GM12878 (cell line): ENCODE results near the gene SNAP23. TPM values are rescaled to one million over a fixed set of nuclear protein-coding genes. Genes with fewer than 3 reads are reported as not detected.

Experiments
- BCL11A ChIP-seq: IDR thresholded peaks from 2 replicates; pipeline ENCODE4 v1.6.1; 2011; ENCODE audit warnings: low read depth, low read length
- CBFB ChIP-seq: IDR thresholded peaks from 2 replicates; pipeline ENCODE4 v1.6.1; 2016; ENCODE audit warnings: antibody characterized with exemption, low read depth
- CBX3 ChIP-seq: fragments of 200-600 bp; sonication (generic); IDR thresholded peaks from 2 replicates; pipeline ENCODE4 v1.6.1; 2016; ENCODE audit warnings: low read depth, borderline replicate concordance
- CTCF ChIP-seq, 3 experiments: IDR thresholded peaks in 2 of 3; conservative IDR thresholded peaks in 1 of 3; 2 replicates each; pipeline ENCODE4 v1.5.1; 2011; ENCODE audit warnings: low read depth in 3 of 3, low read length in 3 of 3, mild to moderate bottlenecking in 3 of 3, control low read depth in 2 of 3, moderate library complexity in 2 of 3, inconsistent platforms in 1 of 3, mixed read lengths in 1 of 3; ENCODE audit not compliant: control insufficient read depth in 2 of 3, insufficient read depth in 1 of 3; ENCODE audit errors: extremely low read depth in 1 of 3
- CUX1 ChIP-seq: IDR thresholded peaks from 2 replicates; pipeline ENCODE4 v1.6.1; 2012; ENCODE audit warnings: improper control_type of control experiment, low read depth, low read length; ENCODE audit not compliant: insufficient replicate concordance
- ESRRA ChIP-seq: IDR thresholded peaks from 2 replicates; pipeline ENCODE4 v1.6.1; 2012; ENCODE audit warnings: mild to moderate bottlenecking, low read length, improper control_type of control experiment
- FOS ChIP-seq: IDR thresholded peaks from 3 replicates; pipeline ENCODE4 v1.6.1; 2011; ENCODE audit warnings: borderline replicate concordance; ENCODE audit not compliant: insufficient read length; ENCODE audit errors: extremely low read depth
- FOXK2 ChIP-seq: fragments of 450-650 bp; IDR thresholded peaks from 2 replicates; pipeline ENCODE4 v1.6.1; 2017; ENCODE audit warnings: mild to moderate bottlenecking, moderate library complexity
- HDAC6 ChIP-seq: fragments of 200-600 bp; sonication (generic); IDR thresholded peaks from one replicate; pipeline ENCODE4 v1.8.0; 2017; ENCODE audit warnings: antibody characterized with exemption; ENCODE audit not compliant: unreplicated experiment
- IRF3 ChIP-seq: fragments of 450-650 bp; IDR thresholded peaks from 2 replicates; pipeline ENCODE4 v1.6.1; 2014; ENCODE audit warnings: mild to moderate bottlenecking
- LARP7 ChIP-seq: fragments of 450-650 bp; IDR thresholded peaks from 2 replicates; pipeline ENCODE4 v1.6.1; 2017; ENCODE audit warnings: mild to moderate bottlenecking
- MAX ChIP-seq: IDR thresholded peaks from 2 replicates; pipeline ENCODE4 v1.6.1; 2012; ENCODE audit warnings: low read depth, low read length, improper control_type of control experiment
- MEF2A ChIP-seq: IDR thresholded peaks from 2 replicates; pipeline ENCODE4 v1.6.1; 2011; ENCODE audit warnings: low read depth, mild to moderate bottlenecking, low read length, moderate library complexity; ENCODE audit not compliant: insufficient read depth
- MYC ChIP-seq: IDR thresholded peaks from 2 replicates; pipeline ENCODE4 v1.6.1; 2011; ENCODE audit warnings: mild to moderate bottlenecking, low read length, moderate library complexity, inconsistent platforms; ENCODE audit not compliant: insufficient read depth, insufficient replicate concordance, insufficient read length, severe bottlenecking
- PAX5 ChIP-seq: IDR thresholded peaks from 2 replicates; pipeline ENCODE4 v1.6.1; 2011; ENCODE audit warnings: low read depth, low read length, borderline replicate concordance
- POLR2AphosphoS2 ChIP-seq: IDR thresholded peaks from 2 replicates; pipeline ENCODE4 v1.6.1; 2011; ENCODE audit warnings: low read depth, mild to moderate bottlenecking, low read length, improper control_type of control experiment, moderate library complexity
- RFX5 ChIP-seq: IDR thresholded peaks from 2 replicates; pipeline ENCODE4 v1.6.1; 2011; ENCODE audit warnings: low read depth, low read length, improper control_type of control experiment
- STAT3 ChIP-seq: IDR thresholded peaks from 2 replicates; pipeline ENCODE4 v1.6.1; 2011; ENCODE audit warnings: low read depth, low read length, improper control_type of control experiment
- SUPT20H ChIP-seq: IDR thresholded peaks from 2 replicates; pipeline ENCODE4 v1.6.1; 2011; ENCODE audit warnings: low read depth, mild to moderate bottlenecking, low read length, moderate library complexity, borderline replicate concordance; ENCODE audit not compliant: control insufficient read depth
- WRNIP1 ChIP-seq: IDR thresholded peaks from 2 replicates; pipeline ENCODE4 v1.6.1; 2011; ENCODE audit warnings: low read depth, low read length, improper control_type of control experiment, borderline replicate concordance
- ZNF274 ChIP-seq: IDR thresholded peaks from one replicate; pipeline ENCODE4 v1.8.0; 2011; ENCODE audit not compliant: insufficient read length, insufficient read depth
- ZZZ3 ChIP-seq: IDR thresholded peaks from 2 replicates; pipeline ENCODE4 v1.6.1; 2011; ENCODE audit warnings: low read depth; ENCODE audit not compliant: control insufficient read depth, insufficient read length
- polyA plus RNA-seq, 11 experiments: library from polyadenylated mRNA; depleted of rRNA in 4 of 11; unstranded in 6 of 11; stranded (reverse) in 5 of 11; fragments of >200 nt; fragmentation: Nextera tagmentation in 4 of 11; fragmentation: Illumina TruSeq in 1 of 11; extraction: Ambion mirVana in 4 of 11; extraction: Trizol in 1 of 11; gene quantifications; 1 replicate in 1 of 11; 2 replicates in 10 of 11; pipeline versions ENCODE4 v1.2.1 to v1.2.3, GENCODE V29; 2011 to 2016; ENCODE audit warnings: inconsistent platforms in 2 of 11, missing spikeins in 2 of 11, low read depth in 1 of 11
- total RNA-seq, 4 experiments: library from RNA; depleted of rRNA in 3 of 4; stranded (reverse); fragments of >200 nt in 3 of 4; fragmentation: Illumina TruSeq in 1 of 4; extraction: Trizol in 1 of 4; gene quantifications; 2 replicates each; pipeline versions ENCODE4 v1.2.1 to v1.2.3, GENCODE V29; 2013 to 2021

The SNAP23 gene
- total and polyA plus RNA-seq, 10 of the 15 experiments (the other 5 are each of a cell fraction or from before 2014, with no cell fraction given) = 51.9 to 127 (median 74.6) TPM

- TF ChIP-seq CUX1 (no peak), WRNIP1 (no peak), MEF2A (no peak), LARP7 (peak; percentile 71; the same call in 1 of the 2 replicates), ESRRA (no peak), POLR2AphosphoS2 (peak; percentile 82), FOXK2 (no peak), MYC (no peak), MAX (peak; percentile 60), PAX5 (peak; percentile 60; the same call in 1 of the 2 replicates), SUPT20H (no peak), CBX3 (no peak), IRF3 (no peak), BCL11A (no peak), RFX5 (no peak), ZNF274 (no peak), FOS (no peak), CBFB (no peak; the same call in 1 of the 2 replicates), ZZZ3 (no peak), STAT3 (no peak), CTCF (IDR thresholded peaks at IDR 0.05 in 2 of 3, conservative IDR thresholded peaks at IDR 0.05 in 1 of 3; ENCODE audit: control insufficient read depth in 2 of 3, extremely low read depth in 1 of 3, insufficient read depth in 1 of 3, low read depth in 3 of 3, low read length in 3 of 3) (no peak), HDAC6 (no peak)
Observed at GRCh38 chr15:42548249-42549031, 53.0 kb downstream of the SNAP23 start, which contains the start of the genes HAUS2 and LRRC57 (continued).
